Prostate gland (tissue), 2 donors: ENCODE results near the gene VASH2.

Source experiments
- POLR2A ChIP-seq: fragments of 450-650 bp; IDR thresholded peaks from one replicate; pipeline ENCODE4 v1.6.1; 2016; ENCODE audit warnings: antibody characterized with exemption, mild to moderate bottlenecking
- POLR2AphosphoS5 ChIP-seq: sonication (generic); formaldehyde crosslinking; IDR thresholded peaks from one replicate; pipeline ENCODE4 v1.6.1; 2017; ENCODE audit warnings: antibody characterized with exemption
- TF ChIP-seq, protein P1 (sequence below), 4 experiments: fragments of 200-600 bp in 2 of 4; fragments of 450-650 bp in 2 of 4; sonication (generic) in 2 of 4; IDR thresholded peaks; 1 replicate in 3 of 4; 2 replicates in 1 of 4; pipeline ENCODE4 v1.5.1; 2016 to 2019; ENCODE audit warnings: antibody characterized with exemption in 4 of 4, mild to moderate bottlenecking in 2 of 4, moderate library complexity in 2 of 4

DNA sequence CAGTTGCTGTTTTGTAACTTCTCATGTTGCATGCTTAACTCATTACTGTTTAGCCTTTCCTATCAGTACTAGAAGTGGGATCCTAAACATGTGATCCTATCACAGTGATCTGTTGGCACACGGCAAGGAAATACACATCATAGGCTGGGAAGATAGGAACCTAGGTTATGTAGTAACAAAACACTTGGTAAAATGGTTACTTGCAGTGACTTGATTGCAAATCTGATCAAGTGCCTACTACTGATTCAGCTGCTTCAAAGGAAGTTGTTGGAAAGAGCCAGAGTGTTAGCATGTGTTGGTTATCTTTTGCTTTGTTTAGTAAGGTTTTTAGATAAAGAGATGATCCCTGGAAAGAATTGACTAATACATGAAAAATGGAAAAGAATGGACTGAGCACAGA, 8.9 kb upstream of the VASH2 start:
- TF ChIP-seq, protein P1, sequence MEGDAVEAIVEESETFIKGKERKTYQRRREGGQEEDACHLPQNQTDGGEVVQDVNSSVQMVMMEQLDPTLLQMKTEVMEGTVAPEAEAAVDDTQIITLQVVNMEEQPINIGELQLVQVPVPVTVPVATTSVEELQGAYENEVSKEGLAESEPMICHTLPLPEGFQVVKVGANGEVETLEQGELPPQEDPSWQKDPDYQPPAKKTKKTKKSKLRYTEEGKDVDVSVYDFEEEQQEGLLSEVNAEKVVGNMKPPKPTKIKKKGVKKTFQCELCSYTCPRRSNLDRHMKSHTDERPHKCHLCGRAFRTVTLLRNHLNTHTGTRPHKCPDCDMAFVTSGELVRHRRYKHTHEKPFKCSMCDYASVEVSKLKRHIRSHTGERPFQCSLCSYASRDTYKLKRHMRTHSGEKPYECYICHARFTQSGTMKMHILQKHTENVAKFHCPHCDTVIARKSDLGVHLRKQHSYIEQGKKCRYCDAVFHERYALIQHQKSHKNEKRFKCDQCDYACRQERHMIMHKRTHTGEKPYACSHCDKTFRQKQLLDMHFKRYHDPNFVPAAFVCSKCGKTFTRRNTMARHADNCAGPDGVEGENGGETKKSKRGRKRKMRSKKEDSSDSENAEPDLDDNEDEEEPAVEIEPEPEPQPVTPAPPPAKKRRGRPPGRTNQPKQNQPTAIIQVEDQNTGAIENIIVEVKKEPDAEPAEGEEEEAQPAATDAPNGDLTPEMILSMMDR (IDR thresholded peaks at IDR 0.05): no peak
- TF ChIP-seq POLR2A: no peak
- TF ChIP-seq POLR2AphosphoS5: no peak
